HG03196 (cell line): ENCODE measurements around the gene PGK1.

ENCODE experiments used
- ATAC-seq: cut with Tn5 transposase; IDR thresholded peaks from one replicate; pipeline ENCODE4 v1.9.1; 2021; ENCODE audit not compliant: unreplicated experiment

The PGK1 gene

DNA sequence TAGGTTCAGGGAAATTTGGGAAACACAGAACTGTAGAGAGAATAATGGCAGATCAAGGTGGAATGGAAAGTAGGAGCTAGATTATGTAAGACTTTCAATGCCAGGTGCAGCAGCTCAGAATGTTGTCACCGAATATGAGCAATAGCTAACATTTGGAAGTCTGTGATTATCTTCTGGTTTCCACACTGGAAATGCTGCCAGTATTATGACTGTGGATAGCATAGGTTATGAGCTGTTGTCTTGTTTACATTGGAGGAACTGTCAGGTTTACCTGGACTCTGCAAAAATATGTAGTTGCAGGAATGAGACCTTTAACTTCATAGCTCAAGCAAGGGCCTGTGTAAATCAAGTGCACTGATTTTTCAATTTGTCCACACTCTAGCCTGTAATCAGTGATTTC, 61.4 kb downstream of the PGK1 start:
- no peak for ATAC-seq

DNA sequence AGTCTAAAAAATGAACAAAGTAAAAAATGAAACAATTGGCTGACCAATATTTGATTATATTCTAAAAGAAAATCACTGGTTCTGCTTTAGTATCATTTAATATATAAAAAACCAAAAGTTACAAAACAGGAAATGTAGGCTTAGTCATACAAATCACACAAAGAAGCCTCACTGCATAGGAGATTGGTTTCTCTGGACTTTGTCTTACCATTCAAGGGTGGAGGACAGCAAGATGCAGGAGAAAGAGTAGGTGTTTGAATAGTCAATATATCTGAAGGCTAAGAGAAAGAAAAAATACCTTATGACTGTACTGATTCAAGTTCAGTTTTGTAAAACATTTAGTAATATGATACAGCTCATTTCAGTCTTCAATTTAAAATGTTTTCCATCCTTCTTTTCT, 64.0 kb downstream of the PGK1 start:
- no peak for ATAC-seq
